Measurements from ENCODE around the gene GIPC2.

The GIPC2 gene

DNA sequence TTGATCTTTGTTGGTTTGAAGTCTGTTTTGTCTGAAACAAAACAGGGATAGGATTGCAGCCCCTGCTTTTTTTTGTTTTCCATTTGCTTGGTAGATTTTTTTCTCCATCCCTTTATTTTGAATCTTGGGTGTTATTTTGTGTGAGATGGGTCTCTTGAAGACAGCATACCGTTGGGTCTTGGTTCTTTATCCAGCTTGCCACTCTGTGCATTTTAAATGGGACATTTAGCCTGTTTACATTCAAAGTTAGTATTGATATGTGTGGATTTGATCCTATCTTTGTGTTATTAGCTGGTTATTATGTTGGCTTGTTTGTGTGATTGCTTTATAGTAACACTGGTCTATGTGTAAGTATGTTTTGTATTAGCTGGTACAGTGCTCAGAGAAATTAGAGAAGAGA is 40.9 kb downstream of the GIPC2 start:
- no peaks in the 10 kb centered on the region for H3K4me1 Mint-ChIP-seq
- H3K9me3 Mint-ChIP-seq, result peaks cover 22% of the 10 kb centered on the region
- H3K27ac Mint-ChIP-seq, result no peak overlapping the region
- no peak overlapping the region for H3K4me3 Mint-ChIP-seq
- H3K27me3 Mint-ChIP-seq (ENCODE audit: low read depth, poor library complexity), result peaks cover 11% of the 10 kb centered on the region
- TF ChIP-seq CTCF (IDR thresholded peaks at IDR 0.05), result no peak
- no peaks in the 10 kb centered on the region for H3K36me3 Mint-ChIP-seq (ENCODE audit: low read depth)
- DNase-seq, result no peak

DNA sequence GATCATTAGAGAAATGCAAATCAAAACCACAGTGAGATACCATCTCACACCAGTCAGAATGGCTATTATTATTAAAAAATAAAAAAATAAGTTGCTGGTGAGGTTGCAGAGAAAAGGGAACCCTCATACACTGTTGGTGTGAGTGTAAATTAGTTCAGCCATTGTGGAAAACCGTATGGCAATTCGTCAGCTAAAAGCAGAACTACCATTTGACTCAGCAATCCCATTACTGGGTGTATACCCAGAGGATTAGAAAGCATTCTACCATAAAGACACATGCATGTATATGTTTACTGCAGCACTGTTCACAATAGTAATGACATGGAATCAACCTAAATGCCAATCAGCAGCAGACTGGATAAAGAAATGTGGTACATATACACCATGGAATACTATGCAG is 42.2 kb downstream of the GIPC2 start:
- no peaks in the 10 kb centered on the region for H3K36me3 Mint-ChIP-seq (ENCODE audit: low read depth)
- peaks cover 11% of the 10 kb centered on the region for H3K27me3 Mint-ChIP-seq (ENCODE audit: low read depth, poor library complexity)
- no peak for TF ChIP-seq CTCF (IDR thresholded peaks at IDR 0.05)
- no peak for DNase-seq
- H3K9me3 Mint-ChIP-seq, result peaks cover 22% of the 10 kb centered on the region
- no peak overlapping the region for H3K4me3 Mint-ChIP-seq
- no peaks in the 10 kb centered on the region for H3K4me1 Mint-ChIP-seq
- H3K27ac Mint-ChIP-seq, result no peak overlapping the region

DNA sequence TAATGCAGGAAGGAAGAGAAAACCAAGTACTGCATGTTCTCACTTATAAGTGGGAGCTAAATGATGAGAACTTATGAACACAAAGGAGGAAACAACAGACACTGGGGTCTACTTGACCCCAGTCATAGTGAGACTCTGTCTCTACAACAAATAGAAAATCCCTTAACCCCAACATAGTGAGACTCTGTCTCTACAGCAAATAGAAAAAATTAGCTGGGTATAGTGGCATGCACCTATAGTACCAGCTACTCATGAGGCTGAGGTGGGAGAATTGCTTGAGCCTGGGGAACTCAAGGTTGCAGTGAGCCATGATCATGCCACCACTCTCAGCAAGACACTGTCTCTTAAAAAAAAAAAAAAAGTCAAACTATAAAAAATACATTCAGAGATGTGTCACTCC is 42.7 kb downstream of the GIPC2 start:
- no peak for TF ChIP-seq CTCF (IDR thresholded peaks at IDR 0.05)
- H3K4me1 Mint-ChIP-seq, result no peaks in the 10 kb centered on the region
- H3K36me3 Mint-ChIP-seq (ENCODE audit: low read depth), result no peaks in the 10 kb centered on the region
- peaks cover 11% of the 10 kb centered on the region for H3K27me3 Mint-ChIP-seq (ENCODE audit: low read depth, poor library complexity)
- H3K27ac Mint-ChIP-seq, result no peak overlapping the region
- no peak overlapping the region for H3K4me3 Mint-ChIP-seq
- DNase-seq, result no peak
- H3K9me3 Mint-ChIP-seq, result peaks cover 22% of the 10 kb centered on the region

GRCh38 chr1:78089010-78089409 is 43.2 kb downstream of the GIPC2 start:
- no peak for TF ChIP-seq CTCF (IDR thresholded peaks at IDR 0.05)
- H3K9me3 Mint-ChIP-seq, result peaks cover 22% of the 10 kb centered on the region
- no peak overlapping the region for H3K27ac Mint-ChIP-seq
- peaks cover 11% of the 10 kb centered on the region for H3K27me3 Mint-ChIP-seq (ENCODE audit: low read depth, poor library complexity)
- H3K36me3 Mint-ChIP-seq (ENCODE audit: low read depth), result no peaks in the 10 kb centered on the region
- no peaks in the 10 kb centered on the region for H3K4me1 Mint-ChIP-seq
- no peak for DNase-seq
- H3K4me3 Mint-ChIP-seq, result no peak overlapping the region

DNA sequence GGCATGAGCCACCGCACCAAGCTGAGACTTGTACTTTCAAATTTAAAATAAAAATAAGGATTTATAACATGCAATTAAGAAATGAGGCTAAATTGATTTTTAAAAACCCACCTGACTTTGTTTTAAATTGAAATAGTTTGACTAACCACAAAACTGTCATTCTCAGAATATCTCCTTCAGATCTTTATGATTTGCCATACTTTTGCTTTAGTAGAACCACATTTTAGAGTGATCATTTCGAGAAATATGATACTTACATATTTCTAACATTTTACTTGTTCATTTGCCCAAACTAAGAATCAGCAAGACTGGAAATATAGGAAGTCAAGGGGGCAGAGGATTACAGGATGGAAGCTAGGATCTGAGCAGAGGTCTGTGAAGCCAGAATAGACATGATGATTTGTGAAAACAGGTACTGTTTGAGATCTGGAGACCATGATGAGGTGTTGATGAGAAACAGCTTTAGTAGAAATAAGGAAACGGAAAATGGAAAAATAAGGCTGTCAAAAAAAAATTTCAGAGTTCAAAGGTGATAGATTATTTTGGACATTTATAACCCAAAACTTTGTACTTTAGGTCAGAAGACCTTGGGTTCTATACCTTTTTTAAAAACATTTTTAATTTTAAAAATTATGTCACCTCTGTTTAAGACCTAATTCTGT is 44.8 kb downstream of the GIPC2 start:
- H3K4me1 Mint-ChIP-seq, result no peaks in the 10 kb centered on the region

More for the DNA sequence above, 44.8 kb downstream of the GIPC2 start:
- Mint-ChIP-seq H3K27ac (no peak overlapping the region), H3K36me3 (ENCODE audit: low read depth) (no peaks in the 10 kb centered on the region), H3K9me3 (peaks cover 18% of the 10 kb centered on the region), H3K4me3 (no peak overlapping the region), H3K27me3 (ENCODE audit: low read depth, poor library complexity) (peaks cover 5% of the 10 kb centered on the region)
- DNase-seq, result no peak
- no peak for TF ChIP-seq CTCF (IDR thresholded peaks at IDR 0.05)
